Measurements from ENCODE around the gene CYTH4.
"Not testable (repeated sequence)": the region's sequence is repeated elsewhere in the genome, so short reads cannot be mapped to it uniquely, and the experiment has no call there.

The CYTH4 gene

GRCh38 chr22:37312549-37313183 lies 30.4 kb downstream of the CYTH4 start:
- DNase-seq, result no peak

- DNase-seq, result no peak
These were observed 31.3 kb downstream of the CYTH4 start for GRCh38 chr22:37313376-37314314.

- DNase-seq, result no peak
These were observed 32.2 kb downstream of the CYTH4 start for GRCh38 chr22:37314315-37315074.

- DNase-seq, result no peak
These were observed 34.1 kb downstream of the CYTH4 start for GRCh38 chr22:37316405-37316804.

- peak; percentile 54 for DNase-seq
These were observed 34.6 kb downstream of the CYTH4 start for GRCh38 chr22:37316875-37317371.

- DNase-seq, result no peak
These were observed 35.4 kb downstream of the CYTH4 start for GRCh38 chr22:37317698-37318210.

- no peak for DNase-seq
These were observed 36.2 kb downstream of the CYTH4 start for GRCh38 chr22:37318364-37319109.

GRCh38 chr22:37319469-37319868 lies 37.2 kb downstream of the CYTH4 start:
- no peak for DNase-seq

GRCh38 chr22:37320726-37321677 lies 38.7 kb downstream of the CYTH4 start:
- no peak for DNase-seq

- DNase-seq, result no peak
These were observed 42.2 kb downstream of the CYTH4 start for GRCh38 chr22:37324340-37325038.

- no peak for DNase-seq
These were observed 42.7 kb downstream of the CYTH4 start for GRCh38 chr22:37325039-37325395.

GRCh38 chr22:37326726-37327125 lies 44.4 kb downstream of the CYTH4 start:
- DNase-seq, result no peak

GRCh38 chr22:37328017-37328416 lies 45.7 kb downstream of the CYTH4 start:
- no peak for DNase-seq

- not testable (repeated sequence) for DNase-seq
These were observed 46.4 kb downstream of the CYTH4 start for GRCh38 chr22:37328538-37329237.

GRCh38 chr22:37329238-37330140 lies 47.2 kb downstream of the CYTH4 start:
- no peak for DNase-seq

- no peak for DNase-seq
These were observed 48.1 kb downstream of the CYTH4 start for GRCh38 chr22:37330200-37331033.

- no peak for DNase-seq
These were observed 48.7 kb downstream of the CYTH4 start for GRCh38 chr22:37331034-37331428.
